GM12801 (cell line): ENCODE data around the gene PPP1R14B.

Experiments used
- TF ChIP-seq, protein P1 (sequence below): IDR thresholded peaks from one replicate; pipeline ENCODE4 v1.5.1; 2011; ENCODE audit warnings: control low read depth; ENCODE audit not compliant: insufficient read length; ENCODE audit errors: extremely low read depth

Gene PPP1R14B

GRCh38 chr11:64262271-64263002 is 15.7 kb upstream of the PPP1R14B start:
- TF ChIP-seq, protein P1, sequence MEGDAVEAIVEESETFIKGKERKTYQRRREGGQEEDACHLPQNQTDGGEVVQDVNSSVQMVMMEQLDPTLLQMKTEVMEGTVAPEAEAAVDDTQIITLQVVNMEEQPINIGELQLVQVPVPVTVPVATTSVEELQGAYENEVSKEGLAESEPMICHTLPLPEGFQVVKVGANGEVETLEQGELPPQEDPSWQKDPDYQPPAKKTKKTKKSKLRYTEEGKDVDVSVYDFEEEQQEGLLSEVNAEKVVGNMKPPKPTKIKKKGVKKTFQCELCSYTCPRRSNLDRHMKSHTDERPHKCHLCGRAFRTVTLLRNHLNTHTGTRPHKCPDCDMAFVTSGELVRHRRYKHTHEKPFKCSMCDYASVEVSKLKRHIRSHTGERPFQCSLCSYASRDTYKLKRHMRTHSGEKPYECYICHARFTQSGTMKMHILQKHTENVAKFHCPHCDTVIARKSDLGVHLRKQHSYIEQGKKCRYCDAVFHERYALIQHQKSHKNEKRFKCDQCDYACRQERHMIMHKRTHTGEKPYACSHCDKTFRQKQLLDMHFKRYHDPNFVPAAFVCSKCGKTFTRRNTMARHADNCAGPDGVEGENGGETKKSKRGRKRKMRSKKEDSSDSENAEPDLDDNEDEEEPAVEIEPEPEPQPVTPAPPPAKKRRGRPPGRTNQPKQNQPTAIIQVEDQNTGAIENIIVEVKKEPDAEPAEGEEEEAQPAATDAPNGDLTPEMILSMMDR: no peak

GRCh38 chr11:64261556-64262080 is 14.9 kb upstream of the PPP1R14B start:
- TF ChIP-seq, protein P1: no peak

DNA sequence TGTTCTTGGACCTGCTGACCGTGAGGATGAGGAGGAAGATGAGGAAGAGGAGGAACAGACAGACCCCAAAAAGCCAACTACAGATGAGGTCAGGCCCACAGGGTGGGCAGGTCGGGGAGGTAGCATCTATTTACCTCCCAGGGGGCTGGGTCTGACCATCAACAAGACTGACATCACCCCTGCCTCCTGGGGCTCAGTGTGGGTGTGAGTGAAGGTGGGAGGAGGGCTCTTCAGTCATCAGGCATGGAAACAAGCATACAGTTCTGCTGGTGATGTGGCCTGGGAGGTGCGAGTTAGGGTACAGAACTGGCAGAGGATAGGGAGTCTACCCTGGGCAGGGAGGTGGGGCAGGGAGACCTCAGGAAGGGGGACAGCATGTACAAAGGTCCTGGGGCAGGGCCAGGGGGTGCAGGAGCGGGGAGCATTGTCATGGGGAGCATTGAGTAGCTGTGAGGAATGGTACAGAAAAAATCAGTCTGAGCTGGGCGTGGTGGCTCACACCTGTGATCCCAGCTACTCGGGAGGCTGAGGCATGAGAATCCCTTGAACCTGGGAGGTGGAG is 13.5 kb upstream of the PPP1R14B start:
- TF ChIP-seq, protein P1: no peak

- TF ChIP-seq, protein P1: no peak
Measured at GRCh38 chr11:64259533-64260067, 12.9 kb upstream of the PPP1R14B start.

- TF ChIP-seq, protein P1: no peak
Measured at GRCh38 chr11:64258946-64259532, 12.3 kb upstream of the PPP1R14B start.

- TF ChIP-seq, protein P1: no peak
Measured at GRCh38 chr11:64258356-64258755, 11.6 kb upstream of the PPP1R14B start.

- TF ChIP-seq, protein P1: no peak
Measured at GRCh38 chr11:64256300-64256699, 9.6 kb upstream of the PPP1R14B start.
